IMR-90 (cell line): ENCODE measurements around the gene ZNF133.

Experiments
- BHLHE40 ChIP-seq: fragments of 150-350 bp; IDR thresholded peaks from 2 replicates; pipeline ENCODE4 v1.6.1; 2016; ENCODE audit warnings: mild to moderate bottlenecking, low read depth, low read length
- CTCF ChIP-seq: conservative IDR thresholded peaks from 2 replicates; pipeline ENCODE4 v1.5.1; 2012; ENCODE audit warnings: mild to moderate bottlenecking, low read depth, low read length, improper control_type of control experiment
- ELK1 ChIP-seq: fragments of 150-350 bp; IDR thresholded peaks from 2 replicates; pipeline ENCODE4 v1.6.1; 2016; ENCODE audit warnings: low read depth, mild to moderate bottlenecking, low read length, moderate library complexity, borderline replicate concordance
- FOS ChIP-seq: fragments of 150-350 bp; IDR thresholded peaks from 2 replicates; pipeline ENCODE4 v1.6.1; 2016; ENCODE audit warnings: low read depth, low read length
- MAZ ChIP-seq: IDR thresholded peaks from 2 replicates; pipeline ENCODE4 v1.6.1; 2012; ENCODE audit warnings: low read depth, mild to moderate bottlenecking, low read length, improper control_type of control experiment, moderate library complexity, borderline replicate concordance
- MXI1 ChIP-seq: IDR thresholded peaks from 2 replicates; pipeline ENCODE4 v1.6.1; 2012; ENCODE audit warnings: low read depth, mild to moderate bottlenecking, low read length, moderate library complexity, borderline replicate concordance
- POLR2A ChIP-seq: IDR thresholded peaks from 2 replicates; pipeline ENCODE4 v1.6.1; 2012; ENCODE audit warnings: mild to moderate bottlenecking, low read depth, low read length
- RAD21 ChIP-seq: IDR thresholded peaks from 2 replicates; pipeline ENCODE4 v1.6.1; 2012; ENCODE audit warnings: low read length, improper control_type of control experiment
- RCOR1 ChIP-seq: IDR thresholded peaks from 2 replicates; pipeline ENCODE4 v1.6.1; 2012; ENCODE audit warnings: mild to moderate bottlenecking, low read length, improper control_type of control experiment; ENCODE audit not compliant: insufficient replicate concordance
- RFX5 ChIP-seq: IDR thresholded peaks from 2 replicates; pipeline ENCODE4 v1.8.0; 2012; ENCODE audit warnings: low read depth, mild to moderate bottlenecking, low read length, moderate library complexity
- SMC3 ChIP-seq: fragments of 150-350 bp; IDR thresholded peaks from 2 replicates; pipeline ENCODE4 v1.6.1; 2016; ENCODE audit warnings: low read depth, mild to moderate bottlenecking, antibody characterized with exemption, low read length, moderate library complexity
- USF2 ChIP-seq: fragments of 150-350 bp; IDR thresholded peaks from 2 replicates; pipeline ENCODE4 v1.6.1; 2017; ENCODE audit warnings: mild to moderate bottlenecking, antibody characterized with exemption, low read length, low read depth

GRCh38 chr20:18316166-18316565, 27.8 kb downstream of the ZNF133 start:
- TF ChIP-seq ELK1 (no peak), POLR2A (no peak), FOS (no peak), RFX5 (no peak), BHLHE40 (no peak), RAD21 (no peak), CTCF (no peak), SMC3 (no peak), RCOR1 (no peak), USF2 (no peak), MAZ (no peak), MXI1 (no peak)
